Measurements from ENCODE around the gene PERCC1. TPM values are rescaled to one million over a fixed set of nuclear protein-coding genes. Genes with fewer than 3 reads are reported as not detected.

The PERCC1 gene
- total RNA-seq, 1 donor from 2014 or later, result not detected

- H3K4me1 Mint-ChIP-seq (ENCODE audit: unreplicated experiment), result no peaks in the 10 kb centered on the region
These were observed 14.8 kb downstream of the PERCC1 start for GRCh38 chr16:1445518-1446203.

GRCh38 chr16:1446296-1447080 is 15.6 kb downstream of the PERCC1 start:
- H3K9me3 Mint-ChIP-seq (ENCODE audit: unreplicated experiment), result no peaks in the 10 kb centered on the region
- no peak for TF ChIP-seq CTCF (IDR thresholded peaks at IDR 0.05; ENCODE audit: unreplicated experiment)
- no peak overlapping the region for H3K4me3 Mint-ChIP-seq (ENCODE audit: unreplicated experiment)

More at GRCh38 chr16:1445518-1446203, 14.8 kb downstream of the PERCC1 start:
- peaks cover 8% of the 10 kb centered on the region for H3K27me3 Mint-ChIP-seq (ENCODE audit: unreplicated experiment)
- no peak overlapping the region for H3K4me3 Mint-ChIP-seq (ENCODE audit: unreplicated experiment)
- H3K36me3 Mint-ChIP-seq (ENCODE audit: low read depth, unreplicated experiment), result no peaks in the 10 kb centered on the region
- TF ChIP-seq CTCF (IDR thresholded peaks at IDR 0.05; ENCODE audit: unreplicated experiment), result no peak
- H3K9me3 Mint-ChIP-seq (ENCODE audit: unreplicated experiment), result no peaks in the 10 kb centered on the region
- DNase-seq (ENCODE audit: low spot score), result no peak
- H3K27ac Mint-ChIP-seq (ENCODE audit: unreplicated experiment), result no peak overlapping the region

GRCh38 chr16:1447965-1448364 is 17.1 kb downstream of the PERCC1 start:
- TF ChIP-seq CTCF (IDR thresholded peaks at IDR 0.05; ENCODE audit: unreplicated experiment), result no peak
- DNase-seq (ENCODE audit: low spot score), result no peak
- Mint-ChIP-seq H3K27me3 (ENCODE audit: unreplicated experiment) (peaks cover 8% of the 10 kb centered on the region), H3K4me1 (ENCODE audit: unreplicated experiment) (no peaks in the 10 kb centered on the region), H3K9me3 (ENCODE audit: unreplicated experiment) (no peaks in the 10 kb centered on the region), H3K4me3 (ENCODE audit: unreplicated experiment) (no peak overlapping the region), H3K27ac (ENCODE audit: unreplicated experiment) (no peak overlapping the region), H3K36me3 (ENCODE audit: low read depth, unreplicated experiment) (peaks cover 9% of the 10 kb centered on the region)

More at GRCh38 chr16:1446296-1447080, 15.6 kb downstream of the PERCC1 start:
- Mint-ChIP-seq H3K27ac (ENCODE audit: unreplicated experiment) (no peak overlapping the region), H3K4me1 (ENCODE audit: unreplicated experiment) (no peaks in the 10 kb centered on the region), H3K27me3 (ENCODE audit: unreplicated experiment) (peaks cover 8% of the 10 kb centered on the region), H3K36me3 (ENCODE audit: low read depth, unreplicated experiment) (peaks cover 3% of the 10 kb centered on the region)
- DNase-seq (ENCODE audit: low spot score), result no peak

GRCh38 chr16:1448536-1449116 is 17.7 kb downstream of the PERCC1 start:
- Mint-ChIP-seq H3K4me3 (ENCODE audit: unreplicated experiment) (no peak overlapping the region), H3K9me3 (ENCODE audit: unreplicated experiment) (no peaks in the 10 kb centered on the region), H3K4me1 (ENCODE audit: unreplicated experiment) (no peaks in the 10 kb centered on the region), H3K36me3 (ENCODE audit: low read depth, unreplicated experiment) (peaks cover 9% of the 10 kb centered on the region), H3K27me3 (ENCODE audit: unreplicated experiment) (peaks cover 8% of the 10 kb centered on the region), H3K27ac (ENCODE audit: unreplicated experiment) (no peak overlapping the region)
- DNase-seq (ENCODE audit: low spot score), result no peak
- no peak for TF ChIP-seq CTCF (IDR thresholded peaks at IDR 0.05; ENCODE audit: unreplicated experiment)
